Activated CD8-positive, alpha-beta memory T cell treated with anti-CD3 and anti-CD28 coated beads, Interleukin-2, amount 50 U/mL, for 4 hours (primary cell): ENCODE data around the gene CCR3.

Source experiments
- DNase-seq: peaks from one replicate; pipeline ENCODE4 v3.0.0-alpha.2; 2020

Gene CCR3

DNA sequence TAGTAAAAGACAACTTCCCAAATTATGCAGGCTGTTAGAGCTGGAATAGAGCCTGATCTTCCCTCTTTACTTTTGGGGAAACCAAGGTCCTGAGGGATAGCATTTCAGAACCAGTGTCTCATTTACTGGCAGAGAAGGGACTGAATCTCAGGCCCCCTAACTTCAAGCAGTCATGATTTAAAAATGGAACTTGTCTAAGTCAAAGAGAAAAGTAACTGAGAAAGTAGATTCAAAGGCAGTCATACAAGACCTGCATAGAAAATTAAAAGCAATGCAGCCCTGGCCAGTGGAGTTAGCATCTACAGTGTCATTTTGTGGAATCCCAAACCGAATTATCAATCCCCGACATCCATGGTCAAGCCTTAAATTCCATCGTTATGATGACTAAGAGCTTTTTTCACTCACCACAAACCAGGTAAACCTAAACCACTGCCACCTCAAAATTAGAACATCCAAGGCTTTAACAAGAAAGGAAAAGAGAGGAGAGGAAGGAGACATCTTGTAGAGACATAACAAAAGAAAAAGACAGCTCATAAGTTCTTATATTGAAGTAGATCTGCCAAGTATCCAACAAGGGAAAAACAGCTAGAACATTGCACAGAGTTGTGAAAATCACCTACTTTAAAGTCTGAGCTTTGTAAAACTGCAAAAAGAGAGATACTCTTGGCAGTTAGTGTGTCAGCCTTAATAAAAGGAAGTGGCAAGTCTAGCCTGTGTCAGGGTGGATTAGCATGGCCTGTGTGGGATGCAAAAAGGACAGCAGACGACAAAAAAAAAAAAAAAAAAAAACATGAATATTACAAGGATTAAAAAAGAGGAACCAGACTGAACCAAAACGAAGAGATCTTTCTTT is 57.6 kb downstream of the CCR3 start:
- DNase-seq = no peak

DNA sequence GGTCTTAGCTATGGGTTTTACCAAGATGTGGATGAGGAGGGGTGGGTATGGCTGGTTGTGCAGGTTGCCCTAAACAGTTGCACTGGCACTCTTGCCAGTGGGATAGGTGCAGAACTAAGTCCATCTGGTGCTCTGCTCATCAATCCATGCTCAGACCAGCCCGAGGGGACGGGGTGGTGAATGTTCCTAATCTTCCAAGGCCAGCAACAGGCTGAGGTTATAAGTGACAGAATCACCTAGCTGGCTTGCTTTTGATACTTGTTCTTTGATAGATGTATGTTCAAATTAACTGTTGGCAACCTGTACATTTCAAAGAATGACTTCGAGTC is 58.2 kb downstream of the CCR3 start:
- DNase-seq = no peak

DNA sequence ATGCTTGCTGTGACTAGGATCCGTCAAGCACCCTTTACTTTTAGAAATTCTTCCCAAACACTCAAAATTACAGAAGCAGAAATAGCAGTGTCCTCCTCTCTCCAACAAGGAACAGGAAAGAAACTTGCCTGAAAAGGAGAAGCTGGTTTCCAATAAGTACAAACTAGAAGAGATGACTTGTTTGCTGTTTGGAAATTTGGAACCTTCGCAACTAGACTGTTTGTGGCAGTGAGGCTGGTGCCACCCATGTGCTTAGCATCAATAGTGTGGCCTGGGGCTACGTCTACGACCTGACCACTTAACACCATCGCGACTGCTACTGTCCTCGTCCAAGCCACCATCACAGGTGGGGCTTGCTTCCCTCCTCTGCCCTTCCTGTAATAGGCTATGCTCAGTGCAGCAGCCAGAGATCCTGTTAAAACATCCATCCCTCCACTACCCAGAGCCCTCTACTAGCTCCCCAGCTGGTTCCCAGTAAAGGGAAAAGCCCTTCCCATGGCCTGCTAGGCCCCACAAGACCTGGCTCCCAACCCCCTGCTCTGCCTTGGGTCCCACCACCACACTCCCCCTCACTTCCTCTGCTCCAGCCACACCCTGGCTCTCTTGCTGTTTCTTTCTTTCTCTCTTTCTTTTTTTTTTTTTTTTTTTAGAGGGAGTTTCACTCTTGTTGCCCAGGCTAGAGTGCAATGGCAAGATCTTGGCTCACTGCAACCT is 59.0 kb downstream of the CCR3 start:
- no peak for DNase-seq

DNA sequence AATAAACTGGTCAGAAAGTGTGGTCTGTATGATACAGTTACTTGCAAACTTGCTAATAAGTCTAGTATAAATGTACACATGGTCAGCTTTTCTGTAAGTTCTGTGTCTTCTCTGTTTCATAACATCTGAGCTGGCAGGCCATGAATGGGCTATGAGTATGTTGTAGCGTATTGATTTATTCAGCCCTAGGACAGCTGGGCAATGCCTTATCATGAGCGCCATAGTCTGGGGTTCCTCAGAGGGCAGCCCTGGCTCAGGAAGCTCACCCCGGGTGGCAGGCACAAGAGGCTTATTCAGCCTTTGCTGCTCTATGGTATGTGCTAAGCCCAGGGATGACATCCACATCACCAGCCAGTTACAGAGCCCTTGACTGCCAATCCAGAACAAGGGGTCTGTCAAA is 61.0 kb downstream of the CCR3 start:
- no peak for DNase-seq

DNA sequence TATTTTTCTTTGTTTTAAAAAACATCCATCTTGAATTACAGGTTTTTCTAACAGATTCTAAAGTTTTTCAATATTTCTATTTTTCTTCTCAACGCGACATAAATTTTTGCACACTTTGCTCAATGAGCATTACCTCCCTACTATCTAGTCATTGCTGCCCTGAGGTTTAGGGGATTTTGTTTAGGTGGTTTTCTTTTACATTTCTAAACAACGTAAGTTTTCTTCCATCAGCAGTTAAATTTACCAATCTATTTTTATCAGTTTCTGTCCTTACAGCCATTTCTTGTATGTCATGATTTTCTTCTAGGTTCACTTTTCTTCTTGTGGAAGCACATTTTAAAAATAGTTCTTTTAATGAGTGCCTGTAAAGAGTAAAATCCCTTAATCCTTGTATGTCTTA is 62.5 kb downstream of the CCR3 start:
- no peak for DNase-seq

DNA sequence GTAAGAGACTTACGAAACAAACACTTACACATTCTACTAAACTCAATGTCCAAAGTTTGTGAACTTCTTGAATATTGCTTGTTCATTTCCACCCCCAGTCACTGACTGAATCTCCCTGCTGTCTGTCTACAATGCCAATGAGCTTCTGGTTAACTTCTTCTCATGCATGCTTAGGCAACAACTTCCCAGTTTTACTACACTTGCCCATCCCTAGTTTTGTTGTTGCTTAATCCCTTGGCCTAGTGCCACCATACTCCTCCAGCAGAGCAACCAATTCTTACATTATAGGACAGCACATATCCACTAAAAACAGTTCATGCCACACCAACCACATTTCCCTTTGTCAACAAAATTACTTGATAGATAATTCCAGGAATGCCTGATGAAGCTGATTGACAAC is 70.7 kb downstream of the CCR3 start:
- no peak for DNase-seq

DNA sequence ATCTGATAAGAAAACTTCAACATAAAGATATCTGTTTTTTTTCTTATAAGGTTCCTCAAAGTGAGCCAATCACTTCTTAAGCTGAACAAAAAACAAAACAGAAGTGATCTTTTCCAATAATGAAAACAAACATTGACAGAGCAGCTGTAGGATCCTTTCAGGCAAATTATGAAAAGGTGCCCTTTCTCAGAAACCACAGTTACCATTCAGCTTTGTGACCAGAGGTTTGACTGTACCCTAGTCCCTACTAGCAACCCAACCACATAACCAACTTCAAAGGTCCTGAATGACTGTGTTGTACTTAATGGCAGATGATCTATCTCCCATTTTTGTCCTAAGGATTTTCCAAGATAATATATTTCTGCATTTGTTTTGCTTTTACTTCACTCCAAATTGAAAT is 72.3 kb downstream of the CCR3 start:
- no peak for DNase-seq

DNA sequence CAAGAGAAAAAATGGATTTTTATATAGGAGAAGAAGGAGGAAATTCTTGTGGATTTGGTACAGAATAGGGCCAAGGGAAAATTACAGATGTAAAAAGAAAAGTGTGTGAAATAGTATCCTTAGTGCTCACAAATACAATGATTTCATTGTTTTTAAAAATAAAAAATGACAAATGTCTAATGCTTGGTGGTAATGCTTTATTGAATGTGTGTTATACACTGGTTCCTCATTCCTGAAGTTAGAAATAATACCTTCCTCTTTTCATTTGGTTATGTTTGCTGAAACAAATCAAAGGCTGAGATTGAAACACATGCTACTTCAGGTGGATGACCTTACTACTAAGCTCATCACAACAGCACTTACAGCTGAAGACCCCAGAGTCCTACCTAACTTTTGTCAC is 73.9 kb downstream of the CCR3 start:
- no peak for DNase-seq
